Testis (tissue), 2 donors: ENCODE measurements around the gene MIB1.

Experiments
- POLR2A ChIP-seq: fragments of 450-650 bp; IDR thresholded peaks from one replicate; pipeline ENCODE4 v1.6.1; 2017; ENCODE audit warnings: antibody characterized with exemption, mild to moderate bottlenecking, moderate library complexity
- TF ChIP-seq, protein P1 (sequence below), 3 experiments: fragments of 450-650 bp in 2 of 3; fragments of 200-600 bp in 1 of 3; sonication (generic) in 1 of 3; IDR thresholded peaks; one replicate each; pipeline ENCODE4 v1.5.1; 2016 to 2019; ENCODE audit warnings: antibody characterized with exemption in 3 of 3, mild to moderate bottlenecking in 2 of 3, moderate library complexity in 1 of 3

- TF ChIP-seq, protein P1, sequence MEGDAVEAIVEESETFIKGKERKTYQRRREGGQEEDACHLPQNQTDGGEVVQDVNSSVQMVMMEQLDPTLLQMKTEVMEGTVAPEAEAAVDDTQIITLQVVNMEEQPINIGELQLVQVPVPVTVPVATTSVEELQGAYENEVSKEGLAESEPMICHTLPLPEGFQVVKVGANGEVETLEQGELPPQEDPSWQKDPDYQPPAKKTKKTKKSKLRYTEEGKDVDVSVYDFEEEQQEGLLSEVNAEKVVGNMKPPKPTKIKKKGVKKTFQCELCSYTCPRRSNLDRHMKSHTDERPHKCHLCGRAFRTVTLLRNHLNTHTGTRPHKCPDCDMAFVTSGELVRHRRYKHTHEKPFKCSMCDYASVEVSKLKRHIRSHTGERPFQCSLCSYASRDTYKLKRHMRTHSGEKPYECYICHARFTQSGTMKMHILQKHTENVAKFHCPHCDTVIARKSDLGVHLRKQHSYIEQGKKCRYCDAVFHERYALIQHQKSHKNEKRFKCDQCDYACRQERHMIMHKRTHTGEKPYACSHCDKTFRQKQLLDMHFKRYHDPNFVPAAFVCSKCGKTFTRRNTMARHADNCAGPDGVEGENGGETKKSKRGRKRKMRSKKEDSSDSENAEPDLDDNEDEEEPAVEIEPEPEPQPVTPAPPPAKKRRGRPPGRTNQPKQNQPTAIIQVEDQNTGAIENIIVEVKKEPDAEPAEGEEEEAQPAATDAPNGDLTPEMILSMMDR (IDR thresholded peaks at IDR 0.05): no peak
- TF ChIP-seq POLR2A: no peak
These were observed 34.1 kb downstream of the MIB1 start for GRCh38 chr18:21774722-21775121.
